Endothelial cell of umbilical vein (primary cell): ENCODE data around the gene TSHZ3. TPM values are rescaled to one million over a fixed set of nuclear protein-coding genes. Genes with fewer than 3 reads are reported as not detected.
A peak's percentile ranks its signal among the peaks of the same experiment; 100 is the strongest.

Experiments
- BruUV-seq: library from RNA; stranded (reverse); fragments of 400-500 nt; replicated peaks from 2 replicates; lab custom pipeline; 2021; lab: Mats Ljungman, UMichigan
- CTCF ChIA-PET: fragments of 300-600, 350-600 bp; sonication (Branson Sonifier 250); formaldehyde crosslinking; loops from one replicate; lab custom pipeline; 2021; ENCODE audit warnings: antibody characterized with exemption, inconsistent platforms; lab: Charles Lee
- POLR2A ChIA-PET: fragments of 300-600, 350-600 bp; sonication (Branson Sonifier 250); formaldehyde crosslinking; loops from one replicate; lab custom pipeline; 2021; ENCODE audit warnings: antibody characterized with exemption, inconsistent platforms; lab: Charles Lee
- DNase-seq: peaks from one replicate; pipeline ENCODE4 v3.0.0-alpha.2; 2011; ENCODE audit warnings: low read depth, low spot score
- FAIRE-seq: peaks from 2 replicates; lab custom pipeline; 2011; peaks lifted over from hg19 to GRCh38; lab: Jason Lieb, UNC
- H2AFZ ChIP-seq: 2 replicates; pipeline ENCODE4 v1.6.0; 2012; ENCODE audit warnings: low read depth, low read length, control low read depth, inconsistent platforms
- H3K27ac ChIP-seq: 2 replicates; pipeline ENCODE4 v1.5.1; 2011; ENCODE audit warnings: low read depth, mild to moderate bottlenecking, control low read depth, low read length, moderate library complexity; ENCODE audit not compliant: insufficient read depth
- H3K27me3 ChIP-seq, 2 experiments: 2 replicates each; pipeline versions ENCODE4 v1.6.0 to v1.6.1; 2011; ENCODE audit warnings: low read length in 2 of 2, mixed read lengths in 1 of 2; ENCODE audit not compliant: control insufficient read depth in 2 of 2, insufficient read depth in 2 of 2
- H3K36me3 ChIP-seq, 2 experiments: 2 replicates in 1 of 2; 3 replicates in 1 of 2; pipeline ENCODE4 v1.5.1; 2011; ENCODE audit warnings: low read length in 2 of 2, mild to moderate bottlenecking in 1 of 2, moderate library complexity in 1 of 2; ENCODE audit not compliant: control insufficient read depth in 2 of 2, insufficient read depth in 2 of 2; ENCODE audit errors: extremely low read depth in 1 of 2
- H3K4me1 ChIP-seq: 3 replicates; pipeline ENCODE4 v1.5.1; 2011; ENCODE audit warnings: mild to moderate bottlenecking, low read length; ENCODE audit not compliant: control insufficient read depth, insufficient read depth; ENCODE audit errors: extremely low read depth
- H3K4me2 ChIP-seq: 2 replicates; pipeline ENCODE4 v1.6.1; 2011; ENCODE audit warnings: low read length, control low read depth, mixed read lengths; ENCODE audit not compliant: insufficient read depth
- H3K4me3 ChIP-seq, 3 experiments: fragments of 200-600 bp in 1 of 3; sonication (generic), shearing (Covaris generic) in 1 of 3; replicated peaks in 1 of 3; 2 replicates each; pipeline ENCODE4 v1.5.1; 2011 to 2016; ENCODE audit warnings: control low read depth in 3 of 3, low read length in 3 of 3, mild to moderate bottlenecking in 2 of 3, inconsistent platforms in 1 of 3, low read depth in 1 of 3, moderate library complexity in 1 of 3; ENCODE audit not compliant: insufficient read depth in 1 of 3
- H3K79me2 ChIP-seq: 2 replicates; pipeline ENCODE4 v1.6.0; 2012; ENCODE audit warnings: low read length, inconsistent platforms; ENCODE audit not compliant: control insufficient read depth, insufficient read depth
- H3K9ac ChIP-seq: replicated peaks from 2 replicates; pipeline ENCODE3; 2011; ENCODE audit warnings: low read length, control low read depth; ENCODE audit not compliant: insufficient read depth; ENCODE audit errors: extremely low read depth
- H3K9me1 ChIP-seq: replicated peaks from 3 replicates; pipeline ENCODE4 v1.6.0; 2011; ENCODE audit warnings: mild to moderate bottlenecking, low read length; ENCODE audit not compliant: control insufficient read depth, insufficient read depth; ENCODE audit errors: extremely low read depth
- H3K9me3 ChIP-seq: replicated peaks from 2 replicates; pipeline ENCODE4 v1.5.1; 2012; ENCODE audit warnings: low read length, inconsistent platforms; ENCODE audit not compliant: control insufficient read depth, insufficient read depth
- H4K20me1 ChIP-seq: replicated peaks from 2 replicates; pipeline ENCODE3; 2011; ENCODE audit warnings: mild to moderate bottlenecking, low read length; ENCODE audit not compliant: control insufficient read depth, insufficient read depth; ENCODE audit errors: extremely low read depth
- EZH2 ChIP-seq: IDR thresholded peaks from 2 replicates; pipeline ENCODE4 v1.6.1; 2012; ENCODE audit warnings: borderline replicate concordance, low read depth, mild to moderate bottlenecking, moderate library complexity, low read length, inconsistent platforms; ENCODE audit not compliant: severe bottlenecking
- GATA2 ChIP-seq: IDR thresholded peaks from 2 replicates; pipeline ENCODE4 v1.7.0; 2011; ENCODE audit warnings: low read depth, mild to moderate bottlenecking, moderate library complexity, mixed read lengths, low read length; ENCODE audit not compliant: insufficient read length, insufficient read depth
- JUN ChIP-seq: IDR thresholded peaks from 2 replicates; pipeline ENCODE4 v1.6.1; 2011; ENCODE audit warnings: borderline replicate concordance, low read depth; ENCODE audit not compliant: insufficient read length, insufficient read depth
- MYC ChIP-seq: IDR thresholded peaks from one replicate; pipeline ENCODE4 v1.6.1; 2011; ENCODE audit warnings: mild to moderate bottlenecking, low read depth, low read length
- POLR2A ChIP-seq: IDR thresholded peaks from 2 replicates; pipeline ENCODE4 v1.6.1; 2012; ENCODE audit warnings: low read depth, mild to moderate bottlenecking, control low read depth, low read length
- POLR2AphosphoS5 ChIP-seq: IDR thresholded peaks from 2 replicates; pipeline ENCODE4 v1.6.1; 2012; ENCODE audit warnings: low read depth, mild to moderate bottlenecking, control low read depth, low read length, moderate library complexity; ENCODE audit not compliant: insufficient read depth
- dilution Hi-C: fragments of 300-500 bp; cut with MboI; formaldehyde crosslinking; loops from one replicate; pipeline ENCODE4 v1.15.0; 2019; ENCODE audit warnings: low sequenced_read_pairs; ENCODE audit not compliant: extremely low pct_ligation_motif_present
- intact Hi-C: fragments of 100-400 bp; cut with micrococcal nuclease; formaldehyde crosslinking; loops from one replicate; pipeline ENCODE4 v1.10.0; 2022
- polyA plus RNA-seq, 4 experiments: library from polyadenylated mRNA; depleted of rRNA in 3 of 4; stranded (reverse) in 3 of 4; unstranded in 1 of 4; fragments of >200 nt; gene quantifications; 2 replicates each; pipeline versions ENCODE4 v1.2.1 to v1.2.3, GENCODE V29; 2011 to 2012; ENCODE audit warnings: missing spikeins in 1 of 4
- total RNA-seq: library from RNA; stranded (reverse); gene quantifications from 2 replicates; pipeline ENCODE4 v1.2.3, GENCODE V29; 2021
- TF ChIP-seq, protein P1 (sequence below), 2 donors: IDR thresholded peaks; 1 replicate in 1 of 2; 2 replicates in 1 of 2; pipeline ENCODE4 v1.5.1; 2011; ENCODE audit warnings: low read length in 2 of 2, mild to moderate bottlenecking in 2 of 2, moderate library complexity in 2 of 2, control low read depth in 1 of 2, inconsistent platforms in 1 of 2, low read depth in 1 of 2; ENCODE audit not compliant: insufficient read depth in 1 of 2; ENCODE audit errors: extremely low read depth in 1 of 2

Gene TSHZ3
- total and polyA plus RNA-seq, 2 donors (not counting 3 experiments of a cell fraction or from before 2014, with no cell fraction given), result 1.2 to 6.2 TPM

DNA sequence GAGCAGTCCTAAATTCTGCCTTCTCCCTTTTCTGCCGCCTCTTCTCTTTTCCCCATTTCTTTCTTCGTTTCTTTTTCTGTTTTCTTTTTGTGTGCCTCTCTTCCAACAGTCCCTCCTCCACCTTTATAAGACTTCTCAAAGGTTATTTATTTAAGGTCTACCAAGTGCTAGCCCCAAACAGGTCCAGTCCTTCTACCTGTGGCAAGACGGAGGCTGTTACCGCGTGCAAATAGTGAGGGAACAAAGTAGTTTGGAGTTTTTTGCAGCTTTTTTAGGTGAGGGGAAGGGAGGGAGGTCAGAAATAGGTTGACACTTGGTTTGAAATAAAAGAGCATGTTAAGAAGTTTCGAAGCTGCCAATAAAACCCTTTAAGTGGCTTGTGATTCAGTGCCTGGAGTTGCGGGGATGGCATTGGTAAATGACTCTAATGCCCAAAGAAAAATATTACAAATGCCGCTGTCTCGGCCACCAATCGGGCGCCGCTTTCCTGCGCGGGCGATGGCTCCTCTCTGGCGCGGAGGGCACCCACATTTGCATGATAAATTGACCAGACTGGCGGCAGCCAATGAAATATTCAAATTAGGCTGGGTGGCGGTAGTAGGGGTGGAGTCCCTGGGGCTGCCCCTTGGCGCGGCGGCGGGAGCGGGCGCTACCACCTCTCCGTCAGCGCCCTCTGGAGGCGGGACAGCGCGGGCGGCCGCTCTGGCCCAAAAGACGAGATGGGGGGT lies 7.5 kb upstream of the TSHZ3 start:
- Histone ChIP-seq H3K9me1 (no peaks in the 10 kb centered on the region), H3K4me3 (no peak overlapping the region), H3K9ac (no peak overlapping the region), H3K9me3 (no peaks in the 10 kb centered on the region), H3K4me2 (no peak overlapping the region), H3K27me3 (peaks cover 48 to 53% of the 10 kb centered on the region in 2 experiments), H3K79me2 (no peaks in the 10 kb centered on the region), H4K20me1 (no peaks in the 10 kb centered on the region), H3K4me1 (no peaks in the 10 kb centered on the region), H3K27ac (no peak overlapping the region), H3K36me3 (no peaks in the 10 kb centered on the region), H2AFZ (no peak overlapping the region)
- POLR2A ChIA-PET, result no interaction called here
- CTCF ChIA-PET, result interaction anchor here (1.2 to 2.3 kb wide), 3 partner anchors 9 to 674 kb away, joined by 3 to 7 read pairs (median 5); no protein-coding TSS in a partner anchor
- FAIRE-seq (no peak), DNase-seq (no peak)
- no peak for TF ChIP-seq GATA2
- TF ChIP-seq, protein P1, sequence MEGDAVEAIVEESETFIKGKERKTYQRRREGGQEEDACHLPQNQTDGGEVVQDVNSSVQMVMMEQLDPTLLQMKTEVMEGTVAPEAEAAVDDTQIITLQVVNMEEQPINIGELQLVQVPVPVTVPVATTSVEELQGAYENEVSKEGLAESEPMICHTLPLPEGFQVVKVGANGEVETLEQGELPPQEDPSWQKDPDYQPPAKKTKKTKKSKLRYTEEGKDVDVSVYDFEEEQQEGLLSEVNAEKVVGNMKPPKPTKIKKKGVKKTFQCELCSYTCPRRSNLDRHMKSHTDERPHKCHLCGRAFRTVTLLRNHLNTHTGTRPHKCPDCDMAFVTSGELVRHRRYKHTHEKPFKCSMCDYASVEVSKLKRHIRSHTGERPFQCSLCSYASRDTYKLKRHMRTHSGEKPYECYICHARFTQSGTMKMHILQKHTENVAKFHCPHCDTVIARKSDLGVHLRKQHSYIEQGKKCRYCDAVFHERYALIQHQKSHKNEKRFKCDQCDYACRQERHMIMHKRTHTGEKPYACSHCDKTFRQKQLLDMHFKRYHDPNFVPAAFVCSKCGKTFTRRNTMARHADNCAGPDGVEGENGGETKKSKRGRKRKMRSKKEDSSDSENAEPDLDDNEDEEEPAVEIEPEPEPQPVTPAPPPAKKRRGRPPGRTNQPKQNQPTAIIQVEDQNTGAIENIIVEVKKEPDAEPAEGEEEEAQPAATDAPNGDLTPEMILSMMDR (IDR thresholded peaks at IDR 0.05; ENCODE audit: extremely low read depth in 1 of 2, insufficient read depth in 1 of 2, low read depth in 1 of 2, low read length in 2 of 2), result peak; percentile 30 to 66
- BruUV-seq, result no TSS peak
- intact Hi-C loops (loop anchor here (1.0 to 2.0 kb wide), 2 partner anchors 673 to 868 kb away; no protein-coding TSS in a partner anchor), dilution Hi-C loops (no loop called here)

DNA sequence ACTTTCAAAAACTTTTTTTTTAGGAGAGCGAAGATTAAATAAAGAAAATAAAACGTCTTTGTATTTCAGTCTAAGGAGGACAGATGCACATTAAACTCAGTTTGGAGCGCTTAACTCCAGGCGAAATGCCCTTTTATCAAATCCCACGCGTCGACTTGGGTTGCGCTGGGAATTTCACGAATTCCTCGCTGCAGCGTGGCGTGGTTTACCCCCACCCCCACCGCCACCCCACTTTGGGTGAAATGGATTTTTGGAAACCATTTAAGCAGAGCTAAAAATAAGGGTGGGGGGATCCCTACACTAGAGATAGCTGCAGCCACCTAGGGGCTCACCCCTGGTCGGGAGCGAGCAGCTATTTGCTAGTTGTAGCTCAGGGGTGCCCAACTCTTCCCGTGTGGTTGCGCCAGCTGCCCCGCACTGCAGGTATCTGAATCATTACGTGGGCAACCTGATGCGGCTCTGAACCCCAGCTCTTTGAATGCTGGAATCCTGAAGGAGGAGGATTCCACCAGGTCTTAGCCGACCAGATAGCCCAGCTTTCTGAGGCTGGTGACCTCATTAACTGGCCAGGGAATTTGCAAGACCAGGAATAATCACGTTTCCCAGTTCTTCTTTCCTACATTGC lies 6.5 kb upstream of the TSHZ3 start:
- intact Hi-C loops (loop anchor here (2.0 kb wide), 1 partner anchor 869 kb away; no protein-coding TSS in a partner anchor), dilution Hi-C loops (no loop called here)
- no peak overlapping the region for H3K9ac ChIP-seq
- H3K4me1 ChIP-seq, result peaks cover 8% of the 10 kb centered on the region
- H3K27ac ChIP-seq, result no peak overlapping the region
- no peaks in the 10 kb centered on the region for H3K9me1 ChIP-seq
- BruUV-seq, result no TSS peak
- no peak overlapping the region for H3K4me3 ChIP-seq
- TF ChIP-seq POLR2AphosphoS5, result no peak
- TF ChIP-seq JUN, result no peak
- no peak for TF ChIP-seq GATA2
- TF ChIP-seq MYC, result no peak
- TF ChIP-seq, protein P1 (IDR thresholded peaks at IDR 0.05; ENCODE audit: extremely low read depth in 1 of 2, insufficient read depth in 1 of 2, low read depth in 1 of 2, low read length in 2 of 2), result no peak
- no peak for TF ChIP-seq POLR2A
- TF ChIP-seq EZH2, result no peak
- H4K20me1 ChIP-seq, result no peaks in the 10 kb centered on the region
- ChIA-PET CTCF (interaction anchor here (2.3 kb wide), 1 partner anchor 10 kb away, joined by 5 read pairs; no protein-coding TSS in a partner anchor), POLR2A (no interaction called here)
- no peak for DNase-seq
- FAIRE-seq, result no peak
- no peaks in the 10 kb centered on the region for H3K36me3 ChIP-seq
- peaks cover 48 to 61% of the 10 kb centered on the region in 2 experiments for H3K27me3 ChIP-seq
- no peak overlapping the region for H3K4me2 ChIP-seq
- no peaks in the 10 kb centered on the region for H3K9me3 ChIP-seq
- H3K79me2 ChIP-seq, result no peaks in the 10 kb centered on the region
- H2AFZ ChIP-seq, result no peak overlapping the region
